ENCODE data around the gene TTLL9. TPM values are rescaled to one million over a fixed set of nuclear protein-coding genes. Genes with fewer than 3 reads are reported as not detected.

The TTLL9 gene
- polyA plus RNA-seq, 1 donor (not counting 4 experiments of a cell fraction or from before 2014, with no cell fraction given), result not detected

GRCh38 chr20:31943052-31943471, 72.6 kb downstream of the TTLL9 start:
- H3K4me2 ChIP-seq (ENCODE audit: control insufficient read depth, extremely low read depth, insufficient read depth, low read depth, low read length), result no peak overlapping the region
- dilution Hi-C loops (cut with MboI; ENCODE audit: extremely low pct_ligation_motif_present, low sequenced_read_pairs), result no loop called here
- H2AFZ ChIP-seq (ENCODE audit: control insufficient read depth, low read length), result no peak overlapping the region
- H3K27ac ChIP-seq (ENCODE audit: control insufficient read depth, insufficient read depth, low read length), result no peak overlapping the region
- no peaks in the 10 kb centered on the region for H4K20me1 ChIP-seq (ENCODE audit: control insufficient read depth, extremely low read depth, insufficient read depth, low read length)
- no peaks in the 10 kb centered on the region for H3K79me2 ChIP-seq (ENCODE audit: control insufficient read depth, insufficient read depth, low read length)
- no peak for DNase-seq (ENCODE audit: low read depth, low spot score)
- H3K36me3 ChIP-seq (ENCODE audit: control insufficient read depth in 2 of 2, extremely low read depth in 1 of 2, insufficient read depth in 2 of 2, low read length in 2 of 2), result peaks cover 12 to 33% of the 10 kb centered on the region in 2 experiments
- no peak overlapping the region for H3K9ac ChIP-seq (ENCODE audit: control insufficient read depth, extremely low read depth, insufficient read depth, low read length)
- no peaks in the 10 kb centered on the region for H3K9me1 ChIP-seq (ENCODE audit: control insufficient read depth, extremely low read depth, insufficient read depth, low read length)
- FAIRE-seq, result no peak
- H3K4me1 ChIP-seq (ENCODE audit: control insufficient read depth, extremely low read depth, insufficient read depth, low read length), result no peaks in the 10 kb centered on the region
- no peaks in the 10 kb centered on the region for H3K27me3 ChIP-seq (ENCODE audit: control insufficient read depth, extremely low read depth, insufficient read depth, low read length)
- H3K4me3 ChIP-seq (ENCODE audit: control insufficient read depth in 2 of 3, extremely low read depth in 1 of 3, insufficient read depth in 2 of 3, low read depth in 1 of 3, low read length in 3 of 3), result no peak overlapping the region
- TF ChIP-seq EZH2 (IDR thresholded peaks at IDR 0.05; ENCODE audit: low read length), result no peak
- TF ChIP-seq, protein P1, sequence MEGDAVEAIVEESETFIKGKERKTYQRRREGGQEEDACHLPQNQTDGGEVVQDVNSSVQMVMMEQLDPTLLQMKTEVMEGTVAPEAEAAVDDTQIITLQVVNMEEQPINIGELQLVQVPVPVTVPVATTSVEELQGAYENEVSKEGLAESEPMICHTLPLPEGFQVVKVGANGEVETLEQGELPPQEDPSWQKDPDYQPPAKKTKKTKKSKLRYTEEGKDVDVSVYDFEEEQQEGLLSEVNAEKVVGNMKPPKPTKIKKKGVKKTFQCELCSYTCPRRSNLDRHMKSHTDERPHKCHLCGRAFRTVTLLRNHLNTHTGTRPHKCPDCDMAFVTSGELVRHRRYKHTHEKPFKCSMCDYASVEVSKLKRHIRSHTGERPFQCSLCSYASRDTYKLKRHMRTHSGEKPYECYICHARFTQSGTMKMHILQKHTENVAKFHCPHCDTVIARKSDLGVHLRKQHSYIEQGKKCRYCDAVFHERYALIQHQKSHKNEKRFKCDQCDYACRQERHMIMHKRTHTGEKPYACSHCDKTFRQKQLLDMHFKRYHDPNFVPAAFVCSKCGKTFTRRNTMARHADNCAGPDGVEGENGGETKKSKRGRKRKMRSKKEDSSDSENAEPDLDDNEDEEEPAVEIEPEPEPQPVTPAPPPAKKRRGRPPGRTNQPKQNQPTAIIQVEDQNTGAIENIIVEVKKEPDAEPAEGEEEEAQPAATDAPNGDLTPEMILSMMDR (optimal IDR thresholded peaks at IDR 0.05 in 1 of 3, IDR thresholded peaks at IDR 0.05 in 1 of 3, conservative IDR thresholded peaks at IDR 0.05 in 1 of 3; ENCODE audit: extremely low read depth in 1 of 3, insufficient read depth in 2 of 3, low read length in 3 of 3), result no peak
- H3K9me3 ChIP-seq (ENCODE audit: control insufficient read depth, low read depth, low read length), result no peaks in the 10 kb centered on the region

DNA sequence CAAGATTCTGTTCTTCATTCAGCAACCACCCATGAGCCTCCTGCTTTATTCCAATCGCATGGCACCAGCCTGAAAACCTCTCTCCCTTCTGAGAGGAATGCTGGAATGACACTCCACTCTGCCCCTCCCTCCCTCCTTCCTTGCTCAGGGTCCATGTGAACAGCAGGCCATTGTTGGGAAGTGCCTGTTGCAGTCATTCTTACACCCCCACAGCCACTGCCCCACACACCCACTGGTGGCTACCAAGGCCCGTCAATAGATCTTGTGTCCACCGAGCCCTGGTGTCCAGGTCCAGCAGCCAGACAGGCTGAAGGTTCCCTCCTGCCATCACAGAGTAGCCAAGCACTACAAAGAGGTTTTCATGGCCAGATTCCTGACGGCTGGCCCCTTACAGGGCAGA, 74.9 kb downstream of the TTLL9 start:
- Histone ChIP-seq H3K79me2 (ENCODE audit: control insufficient read depth, insufficient read depth, low read length) (peaks cover 9% of the 10 kb centered on the region), H3K4me2 (ENCODE audit: control insufficient read depth, extremely low read depth, insufficient read depth, low read depth, low read length) (no peak overlapping the region), H3K9me1 (ENCODE audit: control insufficient read depth, extremely low read depth, insufficient read depth, low read length) (no peaks in the 10 kb centered on the region), H3K9ac (ENCODE audit: control insufficient read depth, extremely low read depth, insufficient read depth, low read length) (no peak overlapping the region), H2AFZ (ENCODE audit: control insufficient read depth, low read length) (no peak overlapping the region), H3K36me3 (ENCODE audit: control insufficient read depth in 2 of 2, extremely low read depth in 1 of 2, insufficient read depth in 2 of 2, low read length in 2 of 2) (peaks cover 15 to 41% of the 10 kb centered on the region in 2 experiments), H3K27me3 (ENCODE audit: control insufficient read depth, extremely low read depth, insufficient read depth, low read length) (no peaks in the 10 kb centered on the region), H3K4me3 (ENCODE audit: control insufficient read depth in 2 of 3, extremely low read depth in 1 of 3, insufficient read depth in 2 of 3, low read depth in 1 of 3, low read length in 3 of 3) (no peak overlapping the region), H3K9me3 (ENCODE audit: control insufficient read depth, low read depth, low read length) (no peaks in the 10 kb centered on the region), H4K20me1 (ENCODE audit: control insufficient read depth, extremely low read depth, insufficient read depth, low read length) (no peaks in the 10 kb centered on the region), H3K4me1 (ENCODE audit: control insufficient read depth, extremely low read depth, insufficient read depth, low read length) (peaks cover under 1% of the 10 kb centered on the region), H3K27ac (ENCODE audit: control insufficient read depth, insufficient read depth, low read length) (no peak overlapping the region)
- no peak for DNase-seq (ENCODE audit: low read depth, low spot score)
- dilution Hi-C loops (cut with MboI; ENCODE audit: extremely low pct_ligation_motif_present, low sequenced_read_pairs), result no loop called here
- no peak for TF ChIP-seq EZH2 (IDR thresholded peaks at IDR 0.05; ENCODE audit: low read length)
- TF ChIP-seq, protein P1 (optimal IDR thresholded peaks at IDR 0.05 in 1 of 3, IDR thresholded peaks at IDR 0.05 in 1 of 3, conservative IDR thresholded peaks at IDR 0.05 in 1 of 3; ENCODE audit: extremely low read depth in 1 of 3, insufficient read depth in 2 of 3, low read length in 3 of 3), result no peak
- no peak for FAIRE-seq
